ENCODE measurements around the gene OOSP1.
"Not testable (repeated sequence)": the region's sequence is repeated elsewhere in the genome, so short reads cannot be mapped to it uniquely, and the experiment has no call there.

Gene OOSP1

DNA sequence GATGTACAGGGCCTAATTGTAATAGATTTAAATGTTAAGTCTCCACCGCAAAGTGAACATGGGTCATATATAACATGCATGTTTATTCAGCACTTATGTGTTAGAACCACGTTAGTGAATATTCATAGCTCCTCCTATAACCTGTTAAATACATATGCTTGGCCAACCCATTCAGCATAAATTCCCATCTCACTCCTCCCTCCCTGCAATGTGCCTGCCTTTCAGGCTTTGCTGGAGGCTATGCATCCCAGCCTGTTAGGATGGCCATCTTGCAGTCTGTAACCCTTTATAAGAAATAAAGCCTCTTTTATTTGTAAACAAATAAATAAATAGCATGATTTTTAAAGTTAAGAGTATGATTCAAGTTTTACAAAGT, 23.9 kb downstream of the OOSP1 start:
- no peak for DNase-seq

DNA sequence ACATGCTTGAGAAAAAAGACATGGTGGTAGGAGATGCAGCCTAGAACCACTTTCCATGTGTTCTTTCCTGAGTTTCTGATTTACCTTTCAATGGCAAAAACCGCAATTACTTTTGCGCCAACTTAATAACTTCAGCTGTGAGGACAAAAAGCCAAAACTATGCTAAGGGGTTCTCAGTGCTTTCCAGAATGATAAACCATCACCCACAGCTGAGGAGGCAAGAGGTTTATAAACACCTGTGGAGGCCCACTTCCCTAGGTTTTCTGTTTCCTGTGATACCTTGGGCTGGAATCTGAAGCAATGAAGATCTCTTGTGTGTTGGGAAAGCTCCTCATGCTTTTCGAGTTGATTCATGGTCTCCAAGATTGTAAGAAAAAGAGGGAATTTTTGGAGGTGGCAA, 25.5 kb downstream of the OOSP1 start, which contains the start of gene OOSP4A:
OOSP4A (plus strand) TSS at position 301 of the 400 bp plus-strand sequence; CDS start at position 301, 0 bp downstream.
- no peak for DNase-seq

DNA sequence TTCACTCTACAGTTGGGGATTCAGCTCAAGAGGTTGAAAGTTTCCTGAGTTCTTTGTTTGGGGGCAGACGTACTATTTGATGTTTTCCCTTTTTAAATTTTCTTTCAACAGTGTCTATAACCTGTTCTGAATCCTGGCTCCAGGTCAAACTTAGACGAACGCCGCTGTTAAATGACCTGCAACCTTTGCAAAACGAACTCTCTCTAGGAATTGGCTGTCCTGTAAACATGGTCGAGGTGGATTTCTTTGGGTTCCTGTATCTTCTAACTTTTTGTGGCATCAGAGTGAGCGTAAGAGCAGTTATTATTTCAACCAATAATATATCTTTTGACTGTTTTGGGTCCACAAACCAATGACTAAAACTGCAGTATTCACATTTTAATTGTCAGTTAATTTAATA, 27.2 kb downstream of the OOSP1 start:
- DNase-seq: no peak

DNA sequence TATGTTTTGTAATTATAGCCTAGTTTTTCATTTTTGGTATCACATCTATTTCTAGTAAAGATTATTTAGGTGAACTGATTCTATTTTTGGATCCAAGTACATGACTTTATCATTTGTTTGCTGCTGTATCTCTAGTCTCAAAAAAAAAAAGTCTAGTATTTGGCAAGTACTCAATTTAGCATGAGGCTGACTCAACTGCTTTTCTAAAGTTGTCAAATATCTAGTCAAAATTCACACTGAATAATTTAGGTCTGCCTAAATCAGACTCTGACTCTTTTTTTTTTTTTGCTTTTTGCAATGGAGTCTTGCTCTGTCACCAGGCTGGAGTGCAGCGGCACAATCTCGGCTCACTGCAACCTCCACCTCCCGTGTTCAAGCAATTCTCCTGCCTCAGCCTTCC, 28.0 kb downstream of the OOSP1 start:
- no peak for DNase-seq

DNA sequence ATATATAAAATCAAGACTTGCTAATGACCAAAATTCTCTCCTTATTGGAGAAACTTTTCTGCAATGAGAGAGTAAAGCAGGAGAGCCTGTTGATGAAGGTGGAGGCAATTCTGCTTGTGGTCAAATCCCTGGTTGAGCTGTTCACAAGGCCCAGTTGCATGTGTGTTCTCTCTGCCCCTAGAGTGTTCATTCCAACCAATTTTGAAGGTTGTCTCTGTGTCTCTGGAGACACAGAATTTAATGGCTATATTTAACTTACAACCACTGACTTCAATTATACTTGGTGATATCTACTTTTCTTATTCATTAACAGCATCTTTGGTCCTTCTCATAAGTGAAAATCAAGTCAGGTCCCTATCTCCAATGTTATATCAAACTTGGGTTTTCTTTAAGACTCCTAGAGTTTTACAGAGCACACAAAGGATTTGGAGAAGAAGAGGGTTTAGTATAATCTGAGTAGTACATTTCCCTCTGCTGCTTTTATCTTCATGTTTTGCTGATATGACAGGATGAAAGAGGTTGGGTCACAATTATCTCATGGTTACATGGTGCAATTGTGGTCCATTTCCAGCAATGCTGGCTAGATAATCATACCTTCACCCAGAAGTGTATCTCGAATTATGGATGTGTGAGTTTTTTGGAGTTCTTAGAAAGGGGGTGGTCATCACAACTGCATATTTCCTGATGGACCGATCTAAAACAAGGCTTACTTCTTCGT, 29.6 kb downstream of the OOSP1 start:
- no peak for DNase-seq

DNA sequence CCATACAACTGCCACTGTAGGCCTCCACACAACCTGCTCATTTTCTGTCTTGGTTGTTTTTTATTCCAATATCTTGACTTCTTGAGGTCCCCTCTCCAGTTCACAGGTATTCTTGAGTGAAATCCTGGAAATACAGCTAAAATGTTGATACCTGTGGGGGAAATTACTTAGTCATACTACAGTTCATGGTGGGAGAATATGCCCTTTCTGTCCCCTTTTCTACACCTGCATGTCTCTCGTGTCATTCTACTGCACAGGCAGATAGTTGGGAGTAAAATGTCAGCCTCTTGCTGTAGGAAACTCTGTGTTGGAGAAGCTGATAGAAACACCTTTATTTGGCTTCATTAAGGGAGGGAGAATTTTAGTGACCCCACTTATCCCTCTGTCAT, 30.2 kb downstream of the OOSP1 start:
- DNase-seq: no peak

DNA sequence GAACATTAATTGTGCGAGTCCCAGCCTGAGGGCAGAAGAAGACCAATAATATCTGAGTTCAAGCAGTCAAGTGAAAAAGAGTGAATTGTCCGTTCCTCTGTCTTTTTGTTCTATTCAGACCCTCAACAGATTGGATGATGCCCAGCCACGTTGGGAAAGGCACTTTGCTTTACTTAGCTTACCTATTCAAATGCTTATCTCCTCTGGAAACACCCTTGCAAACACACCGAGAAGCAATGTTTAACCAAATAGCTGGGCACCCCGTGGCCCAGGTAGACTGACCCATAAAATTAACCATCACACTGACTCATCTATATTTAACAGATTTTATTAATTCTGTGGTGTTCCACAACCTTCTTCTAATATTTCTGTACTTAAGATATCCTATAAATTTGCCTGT, 34.9 kb downstream of the OOSP1 start:
- DNase-seq: no peak

DNA sequence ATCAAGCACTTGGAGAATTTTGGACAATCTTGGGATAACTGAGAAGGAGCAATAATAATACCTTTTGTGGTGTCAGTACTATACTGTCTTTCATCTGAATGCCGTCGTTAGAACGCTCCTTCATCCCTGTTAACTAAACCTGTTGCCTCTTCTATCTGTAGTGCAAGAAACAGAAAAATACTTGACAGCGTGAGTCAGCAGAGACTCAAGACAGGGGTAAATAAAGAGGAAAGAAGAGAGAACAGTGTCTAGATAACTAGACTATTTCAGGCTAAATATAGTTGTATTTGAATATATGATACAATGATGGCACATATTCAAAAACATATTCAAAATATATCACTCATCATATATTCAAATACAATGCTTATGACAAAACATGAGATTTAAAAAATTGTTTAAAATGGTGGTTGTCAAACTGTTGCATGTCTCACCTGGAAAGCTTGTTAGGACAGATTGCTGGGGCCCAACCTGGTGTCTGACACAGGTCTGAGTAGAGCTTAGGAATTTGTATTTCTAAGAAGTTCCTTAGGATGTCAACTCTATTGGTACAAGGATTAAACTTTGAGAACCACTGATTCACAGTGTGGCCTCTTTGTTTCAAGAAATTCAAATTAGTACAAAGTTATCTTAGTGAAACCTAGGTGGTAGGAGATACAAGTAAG, 43.0 kb downstream of the OOSP1 start:
- DNase-seq: no peak

DNA sequence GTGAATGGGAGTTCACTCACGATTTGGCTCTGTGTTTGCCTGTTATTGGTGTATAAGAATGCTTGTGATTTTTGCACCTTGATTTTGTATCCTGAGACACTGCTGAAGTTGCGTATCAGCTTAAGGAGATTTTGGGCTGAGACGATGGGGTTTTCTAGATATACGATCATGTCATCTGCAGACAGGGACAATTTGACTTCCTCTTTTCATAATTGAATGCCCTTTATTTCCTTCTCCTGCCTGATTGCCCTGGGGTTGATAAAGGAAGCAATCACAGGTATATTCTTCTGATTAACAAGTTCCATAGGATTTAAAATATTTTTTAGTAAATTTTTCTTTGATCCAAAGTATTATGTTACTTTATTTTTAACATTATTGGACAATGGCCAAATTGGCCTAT, 43.8 kb downstream of the OOSP1 start:
- DNase-seq: not testable (repeated sequence)

DNA sequence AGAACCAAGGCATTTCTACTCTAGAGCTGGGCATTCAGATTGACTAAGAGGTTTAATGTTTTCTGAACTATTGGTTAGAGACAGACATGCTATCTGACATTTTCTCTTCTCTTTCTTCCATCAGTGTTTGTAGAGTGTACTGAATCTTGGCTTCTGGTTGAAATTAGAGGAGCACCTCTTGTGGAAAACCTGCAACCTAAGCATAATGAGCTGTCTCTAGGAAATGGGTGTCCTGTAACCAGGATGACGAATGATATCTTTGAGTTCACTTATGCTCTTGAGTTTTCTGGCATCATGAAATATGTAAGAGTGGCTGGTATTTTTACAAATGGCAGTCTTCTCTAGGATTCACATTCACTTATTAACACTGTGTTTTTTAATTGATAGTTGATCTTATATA, 45.0 kb downstream of the OOSP1 start:
- DNase-seq: no peak

DNA sequence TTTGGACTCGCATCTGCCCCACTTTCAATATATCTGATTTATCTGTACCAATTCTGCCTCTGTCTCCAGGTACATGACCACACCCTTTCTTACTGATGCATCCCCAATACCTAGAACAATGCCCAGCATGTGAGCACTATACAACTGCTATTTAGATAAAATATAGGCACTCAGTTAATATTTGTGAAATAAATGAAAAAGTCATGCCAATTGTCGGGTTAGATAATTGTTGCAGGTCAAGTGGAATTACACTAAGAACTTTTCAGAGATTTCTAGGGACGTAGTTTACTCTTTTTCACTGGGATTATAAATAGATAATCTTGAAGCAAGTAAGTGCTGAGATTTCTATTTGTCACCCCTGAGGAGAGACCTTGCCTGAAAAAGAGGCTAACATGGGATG, 46.1 kb downstream of the OOSP1 start:
- no peak for DNase-seq

DNA sequence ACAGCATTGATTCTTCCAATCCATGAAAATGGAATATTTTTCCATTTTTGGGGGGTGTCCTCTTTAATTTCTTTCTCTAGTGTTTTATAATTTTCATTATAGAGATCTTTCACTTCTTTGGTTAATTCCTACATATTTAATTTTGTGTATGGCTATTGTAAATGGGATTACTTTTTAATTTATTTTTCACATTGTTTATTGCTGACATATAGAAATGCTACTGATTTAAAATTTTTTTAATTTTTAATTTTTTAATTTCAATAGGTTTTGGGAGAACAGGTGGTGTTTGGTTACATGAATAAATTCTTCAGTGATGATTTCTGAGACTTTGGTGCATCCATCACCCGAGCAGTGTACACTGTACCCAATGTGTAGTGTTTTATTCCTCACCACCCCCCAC, 52.2 kb downstream of the OOSP1 start:
- DNase-seq: no peak

DNA sequence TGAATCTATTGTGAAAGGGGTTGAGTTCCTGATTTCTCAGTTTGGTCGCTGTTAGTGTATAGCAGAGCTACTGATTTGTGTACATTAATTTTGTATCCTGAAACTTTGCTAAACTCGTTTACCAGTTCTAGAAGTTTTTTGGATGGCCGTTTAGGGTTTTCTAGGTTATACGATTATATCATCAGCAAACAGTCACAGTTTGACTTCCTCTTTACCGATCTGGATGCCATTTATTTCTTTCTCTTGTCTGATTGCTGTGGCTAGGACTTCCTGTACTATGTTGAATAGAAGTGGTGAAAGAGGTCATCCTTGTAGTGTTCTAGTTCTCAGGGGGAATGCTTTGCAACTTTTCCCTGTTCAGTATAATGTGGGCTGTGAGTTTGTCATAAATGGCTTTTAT, 54.2 kb downstream of the OOSP1 start:
- no peak for DNase-seq

DNA sequence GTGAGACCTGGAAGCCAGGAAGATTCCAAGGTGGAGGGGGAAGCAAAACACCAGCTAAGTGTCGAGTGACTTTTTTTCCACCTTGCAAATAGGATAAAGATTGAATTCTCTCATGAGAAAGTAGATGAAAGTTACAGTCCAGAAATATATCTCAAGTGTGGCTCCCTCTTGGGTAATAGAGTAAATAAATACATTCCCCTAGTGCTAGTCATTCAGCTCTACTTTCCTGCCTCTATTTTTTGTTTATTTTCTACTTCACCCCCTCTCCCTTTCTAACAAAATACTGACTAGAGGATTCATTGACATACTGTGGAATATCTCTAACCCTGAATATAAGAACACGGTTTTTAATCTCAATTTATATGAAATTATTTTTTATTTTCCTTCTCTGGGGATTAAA, 59.6 kb downstream of the OOSP1 start:
- DNase-seq: no peak

DNA sequence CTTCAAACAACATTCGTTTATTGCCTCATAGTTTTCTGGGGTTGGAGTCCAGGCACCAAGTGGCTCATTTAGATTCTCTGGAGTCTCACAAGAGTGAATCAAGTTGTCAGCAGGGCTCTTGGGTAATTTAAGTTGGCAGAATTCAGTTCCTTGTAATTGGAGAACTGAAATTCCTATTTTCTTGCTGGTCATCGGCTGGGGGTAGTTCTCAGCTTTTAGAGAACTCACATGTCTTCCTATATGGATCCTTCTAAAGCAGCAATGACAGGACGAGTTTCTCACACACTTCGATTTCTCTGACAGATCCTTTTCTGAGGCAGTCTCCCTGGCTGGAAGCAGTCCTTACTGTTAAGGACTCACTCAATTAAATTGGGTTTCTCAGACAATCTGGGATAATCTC, 61.5 kb downstream of the OOSP1 start:
- DNase-seq: no peak

DNA sequence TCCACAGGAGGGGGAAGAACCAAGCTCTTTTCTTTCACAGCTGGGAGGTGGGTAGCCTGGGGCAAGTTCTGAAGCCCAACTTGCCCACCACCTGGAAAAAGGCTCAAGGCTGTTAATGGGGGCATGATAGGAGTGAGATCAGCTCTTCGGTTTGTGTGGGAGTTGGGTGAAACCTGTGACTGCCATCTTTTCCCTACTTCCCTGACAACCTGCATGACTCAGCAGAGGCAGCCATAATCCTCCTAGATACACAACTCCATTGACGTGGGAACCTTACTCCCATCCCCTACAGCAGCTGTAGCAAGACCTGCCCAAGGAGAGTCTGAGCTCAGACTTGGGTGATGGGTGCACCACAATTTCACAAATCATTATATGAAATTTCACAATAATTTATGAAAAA, 65.5 kb downstream of the OOSP1 start:
- no peak for DNase-seq

DNA sequence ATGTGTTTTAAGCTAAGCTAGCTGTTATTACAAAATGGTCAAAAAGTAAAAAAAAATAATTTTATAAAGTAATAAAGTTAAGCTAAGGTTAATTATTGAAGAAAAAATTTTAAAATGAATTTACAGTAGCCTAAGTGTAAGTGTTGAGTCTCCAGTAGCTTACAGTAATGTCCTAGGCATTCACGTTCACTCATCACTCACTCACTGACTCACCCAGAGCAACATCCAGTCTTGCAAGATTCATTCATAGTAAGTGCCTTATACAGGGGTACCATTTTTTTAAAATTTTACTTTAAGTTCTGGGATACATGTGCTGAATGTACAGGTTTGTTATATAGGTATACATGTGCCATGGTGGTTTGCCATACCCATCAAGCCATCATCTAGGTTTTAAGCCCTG, 67.1 kb downstream of the OOSP1 start:
- no peak for DNase-seq

All from CD4-positive, alpha-beta T cell treated with Interleukin-21 for 1 hour (primary cell).